ENCODE results near the gene TNFRSF11A.

Gene TNFRSF11A

GRCh38 chr18:62324917-62325805 is at the start of gene TNFRSF11A:
TSS of gene TNFRSF11A (plus strand) at chr18:62325310. CDS start at chr18:62325353, 43 bp downstream.
- peak within 1 kb of the TSS; percentile 90 for H3K4me3 Mint-ChIP-seq
- H3K4me1 Mint-ChIP-seq = peaks cover 31% of the 10 kb centered on the region
- H3K27me3 Mint-ChIP-seq = peaks cover 54% of the 10 kb centered on the region
- H3K27ac Mint-ChIP-seq = peak within 1 kb of the TSS; percentile 38
- no peaks in the 10 kb centered on the region for H3K9me3 Mint-ChIP-seq
- no peaks in the 10 kb centered on the region for H3K36me3 Mint-ChIP-seq

- Mint-ChIP-seq H3K36me3 (peaks cover 15% of the 10 kb centered on the region), H3K9me3 (no peaks in the 10 kb centered on the region), H3K27ac (no peak overlapping the region), H3K4me1 (peaks cover 26% of the 10 kb centered on the region), H3K27me3 (no peaks in the 10 kb centered on the region), H3K4me3 (no peak overlapping the region)
Measured at GRCh38 chr18:62277045-62277444, 48.1 kb upstream of the TNFRSF11A start.

- Mint-ChIP-seq H3K4me3 (no peak overlapping the region), H3K27me3 (no peaks in the 10 kb centered on the region), H3K4me1 (peaks cover 37% of the 10 kb centered on the region), H3K27ac (no peak overlapping the region), H3K9me3 (no peaks in the 10 kb centered on the region), H3K36me3 (peaks cover 19% of the 10 kb centered on the region)
Measured at GRCh38 chr18:62279561-62279960, 45.5 kb upstream of the TNFRSF11A start.

- H3K4me1 Mint-ChIP-seq = peaks cover 37% of the 10 kb centered on the region
- peaks cover 21% of the 10 kb centered on the region for H3K36me3 Mint-ChIP-seq
- H3K4me3 Mint-ChIP-seq = no peak overlapping the region
- no peaks in the 10 kb centered on the region for H3K9me3 Mint-ChIP-seq
- H3K27ac Mint-ChIP-seq = no peak overlapping the region
- no peaks in the 10 kb centered on the region for H3K27me3 Mint-ChIP-seq
Measured at GRCh38 chr18:62280058-62280457, 45.1 kb upstream of the TNFRSF11A start.

GRCh38 chr18:62280786-62281185 is 44.3 kb upstream of the TNFRSF11A start:
- Mint-ChIP-seq H3K27me3 (no peaks in the 10 kb centered on the region), H3K9me3 (no peaks in the 10 kb centered on the region), H3K27ac (peak overlapping the region; percentile 67), H3K36me3 (peaks cover 25% of the 10 kb centered on the region), H3K4me3 (no peak overlapping the region), H3K4me1 (peaks cover 37% of the 10 kb centered on the region)

- peaks cover 24% of the 10 kb centered on the region for H3K36me3 Mint-ChIP-seq
- peak overlapping the region; percentile 67 for H3K27ac Mint-ChIP-seq
- no peak overlapping the region for H3K4me3 Mint-ChIP-seq
- no peaks in the 10 kb centered on the region for H3K27me3 Mint-ChIP-seq
- H3K4me1 Mint-ChIP-seq = peaks cover 34% of the 10 kb centered on the region
- H3K9me3 Mint-ChIP-seq = no peaks in the 10 kb centered on the region
Measured at GRCh38 chr18:62281684-62282083, 43.4 kb upstream of the TNFRSF11A start.

GRCh38 chr18:62282188-62282629 is 42.9 kb upstream of the TNFRSF11A start:
- Mint-ChIP-seq H3K4me3 (no peak overlapping the region), H3K4me1 (peaks cover 29% of the 10 kb centered on the region), H3K9me3 (no peaks in the 10 kb centered on the region), H3K27ac (peak overlapping the region; percentile 55), H3K27me3 (no peaks in the 10 kb centered on the region), H3K36me3 (peaks cover 20% of the 10 kb centered on the region)

- H3K36me3 Mint-ChIP-seq = peaks cover 25% of the 10 kb centered on the region
- H3K4me3 Mint-ChIP-seq = no peak overlapping the region
Measured at GRCh38 chr18:62284637-62285036, 40.5 kb upstream of the TNFRSF11A start.

GRCh38 chr18:62285281-62285680 is 39.8 kb upstream of the TNFRSF11A start:
- peaks cover 24% of the 10 kb centered on the region for H3K36me3 Mint-ChIP-seq
- H3K27ac Mint-ChIP-seq = no peak overlapping the region
- H3K4me1 Mint-ChIP-seq = peaks cover 33% of the 10 kb centered on the region
- H3K9me3 Mint-ChIP-seq = no peaks in the 10 kb centered on the region
- H3K27me3 Mint-ChIP-seq = no peaks in the 10 kb centered on the region
- H3K4me3 Mint-ChIP-seq = no peak overlapping the region

More at GRCh38 chr18:62284637-62285036, 40.5 kb upstream of the TNFRSF11A start:
- peaks cover 33% of the 10 kb centered on the region for H3K4me1 Mint-ChIP-seq
- no peaks in the 10 kb centered on the region for H3K9me3 Mint-ChIP-seq
- H3K27me3 Mint-ChIP-seq = no peaks in the 10 kb centered on the region
- H3K27ac Mint-ChIP-seq = no peak overlapping the region

- Mint-ChIP-seq H3K27me3 (no peaks in the 10 kb centered on the region), H3K4me3 (no peak overlapping the region), H3K9me3 (no peaks in the 10 kb centered on the region), H3K36me3 (peaks cover 20% of the 10 kb centered on the region), H3K27ac (no peak overlapping the region), H3K4me1 (peaks cover 10% of the 10 kb centered on the region)
Measured at GRCh38 chr18:62287781-62288664, 37.1 kb upstream of the TNFRSF11A start.

- H3K27me3 Mint-ChIP-seq = no peaks in the 10 kb centered on the region
- H3K4me1 Mint-ChIP-seq = peaks cover 7% of the 10 kb centered on the region
- no peak overlapping the region for H3K27ac Mint-ChIP-seq
- no peaks in the 10 kb centered on the region for H3K9me3 Mint-ChIP-seq
- H3K4me3 Mint-ChIP-seq = no peak overlapping the region
- peaks cover 16% of the 10 kb centered on the region for H3K36me3 Mint-ChIP-seq
Measured at GRCh38 chr18:62288665-62289008, 36.5 kb upstream of the TNFRSF11A start.

- H3K9me3 Mint-ChIP-seq = no peaks in the 10 kb centered on the region
- no peak overlapping the region for H3K27ac Mint-ChIP-seq
- H3K4me1 Mint-ChIP-seq = peaks cover 7% of the 10 kb centered on the region
- H3K27me3 Mint-ChIP-seq = no peaks in the 10 kb centered on the region
- no peak overlapping the region for H3K4me3 Mint-ChIP-seq
- peaks cover 16% of the 10 kb centered on the region for H3K36me3 Mint-ChIP-seq
Measured at GRCh38 chr18:62289047-62289446, 36.1 kb upstream of the TNFRSF11A start.

- Mint-ChIP-seq H3K9me3 (no peaks in the 10 kb centered on the region), H3K27ac (no peak overlapping the region), H3K36me3 (peaks cover 12% of the 10 kb centered on the region), H3K4me3 (no peak overlapping the region), H3K4me1 (peaks cover 11% of the 10 kb centered on the region), H3K27me3 (no peaks in the 10 kb centered on the region)
Measured at GRCh38 chr18:62294073-62294472, 31.0 kb upstream of the TNFRSF11A start.

- peaks cover 28% of the 10 kb centered on the region for H3K4me1 Mint-ChIP-seq
- H3K27me3 Mint-ChIP-seq = no peaks in the 10 kb centered on the region
- no peak overlapping the region for H3K4me3 Mint-ChIP-seq
- peaks cover 43% of the 10 kb centered on the region for H3K36me3 Mint-ChIP-seq
- peak overlapping the region; percentile 42 for H3K27ac Mint-ChIP-seq
- H3K9me3 Mint-ChIP-seq = no peaks in the 10 kb centered on the region
Measured at GRCh38 chr18:62300359-62300963, 24.6 kb upstream of the TNFRSF11A start.

- Mint-ChIP-seq H3K4me1 (peaks cover 28% of the 10 kb centered on the region), H3K9me3 (no peaks in the 10 kb centered on the region), H3K27ac (no peak overlapping the region), H3K36me3 (peaks cover 42% of the 10 kb centered on the region), H3K27me3 (no peaks in the 10 kb centered on the region), H3K4me3 (no peak overlapping the region)
Measured at GRCh38 chr18:62301322-62301721, 23.8 kb upstream of the TNFRSF11A start.

All from activated naive CD4-positive, alpha-beta T cell treated with anti-CD3 and anti-CD28 coated beads, Interleukin-2, amount 50 U/mL, for 24 hours (primary cell).